AG09319 (cell line): ENCODE measurements around the gene GTF3C1.

ENCODE experiments used
- DNase-seq: peaks from one replicate; pipeline ENCODE4 v3.0.0-alpha.2; 2010; ENCODE audit warnings: low read depth; ENCODE audit errors: extremely low read depth
- CTCF ChIP-seq: IDR thresholded peaks from 2 replicates; pipeline ENCODE4 v1.5.1; 2011; ENCODE audit warnings: low read depth, mild to moderate bottlenecking, inconsistent platforms, low read length, moderate library complexity

The GTF3C1 gene

GRCh38 chr16:27508476-27508875 lies 41.2 kb downstream of the GTF3C1 start:
- TF ChIP-seq CTCF, result no peak
- DNase-seq, result no peak

- no peak for DNase-seq
- no peak for TF ChIP-seq CTCF
Measured at GRCh38 chr16:27506771-27507170, 42.9 kb downstream of the GTF3C1 start.

GRCh38 chr16:27505297-27506236 lies 44.1 kb downstream of the GTF3C1 start:
- no peak for TF ChIP-seq CTCF
- DNase-seq, result no peak

GRCh38 chr16:27503662-27504061 lies 46.1 kb downstream of the GTF3C1 start:
- DNase-seq, result no peak
- TF ChIP-seq CTCF, result no peak

GRCh38 chr16:27500801-27501200 lies 48.9 kb downstream of the GTF3C1 start:
- TF ChIP-seq CTCF, result no peak
- DNase-seq, result no peak

- no peak for TF ChIP-seq CTCF
- no peak for DNase-seq
Measured at GRCh38 chr16:27499659-27500055, 50.1 kb downstream of the GTF3C1 start.

GRCh38 chr16:27498916-27499658 lies 50.6 kb downstream of the GTF3C1 start:
- no peak for DNase-seq
- TF ChIP-seq CTCF, result no peak
